Right renal pelvis (tissue), 4 donors: ENCODE measurements around the gene RPL6. TPM values are rescaled to one million over a fixed set of nuclear protein-coding genes. Genes with fewer than 3 reads are reported as not detected.

Source experiments
- DNase-seq, 4 donors: peaks; one replicate each; pipeline ENCODE4 v3.0.0-alpha.2; 2013; ENCODE audit warnings: low read depth in 4 of 4, low spot score in 3 of 4, missing footprints in 1 of 4
- polyA plus RNA-seq, 4 donors: library from polyadenylated mRNA; unstranded; fragments of 120-200 nt; gene quantifications; one replicate each; pipeline ENCODE4 v1.2.1, GENCODE V29; 2013; ENCODE audit not compliant: insufficient read length in 4 of 4

The RPL6 gene
- polyA plus RNA-seq, 4 donors: 2,275 to 2,519 (median 2,468) TPM

DNA sequence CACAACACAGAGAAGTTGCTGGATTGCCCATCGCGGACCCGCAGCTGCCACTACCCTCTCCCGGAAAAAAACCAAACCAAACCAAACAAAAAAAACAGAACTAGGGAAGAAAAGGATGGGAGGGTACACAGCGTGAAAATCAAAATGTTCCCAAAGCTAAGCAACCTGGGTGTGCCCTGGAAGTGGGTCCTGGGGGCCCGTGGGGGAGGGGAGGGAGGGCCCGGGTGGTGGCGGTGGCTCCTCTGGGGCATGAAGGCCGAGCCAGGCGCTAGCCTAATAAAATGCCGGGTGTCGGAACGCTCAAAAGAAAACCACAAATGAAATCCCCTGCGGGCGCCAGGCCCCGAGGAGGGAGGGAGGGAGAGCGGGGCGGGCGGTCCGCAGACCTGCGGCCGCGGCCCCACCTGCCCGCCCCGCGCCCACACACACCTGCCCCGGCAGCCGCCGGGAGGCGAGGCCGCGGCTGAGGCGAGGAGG is 28.0 kb downstream of the RPL6 start:
- peak in 1 of 4 donors; percentile 13 for DNase-seq

- peak in 1 of 4 donors; percentile 8 for DNase-seq
Observed at GRCh38 chr12:112380663-112381405, 28.6 kb downstream of the RPL6 start.

GRCh38 chr12:112375105-112375504 is 34.3 kb downstream of the RPL6 start:
- no peak for DNase-seq

GRCh38 chr12:112374166-112374740 is 35.2 kb downstream of the RPL6 start:
- no peak for DNase-seq

DNA sequence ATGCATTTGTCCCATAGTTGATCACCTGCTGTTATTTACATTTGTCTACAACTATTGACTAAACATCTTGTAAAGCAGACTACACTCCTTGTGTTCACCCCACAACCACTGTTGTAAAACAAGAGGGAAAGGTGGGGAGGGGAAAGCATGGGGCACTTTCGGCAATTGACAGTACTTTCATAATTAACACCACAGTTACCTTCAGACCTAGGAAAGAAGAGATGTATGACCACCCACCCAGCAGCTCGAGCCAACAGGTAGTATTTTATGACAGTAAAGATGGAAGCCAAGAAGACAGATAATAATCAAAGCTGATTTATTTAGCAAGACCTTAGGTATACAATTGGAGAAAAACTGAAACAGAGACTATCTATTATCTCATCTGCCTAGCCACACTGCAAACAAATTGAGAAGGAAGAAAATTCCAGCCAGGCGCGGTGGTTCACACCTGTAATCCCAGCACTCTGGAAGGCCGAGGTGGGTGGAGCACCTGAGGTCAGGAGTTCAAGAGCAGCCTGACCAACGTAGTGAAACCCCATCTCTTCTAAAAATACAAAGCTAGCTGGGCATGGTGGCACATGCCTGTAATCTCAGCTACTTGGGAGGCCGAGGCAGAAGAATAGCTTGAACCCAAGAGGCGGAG is 38.4 kb downstream of the RPL6 start:
- no peak for DNase-seq

DNA sequence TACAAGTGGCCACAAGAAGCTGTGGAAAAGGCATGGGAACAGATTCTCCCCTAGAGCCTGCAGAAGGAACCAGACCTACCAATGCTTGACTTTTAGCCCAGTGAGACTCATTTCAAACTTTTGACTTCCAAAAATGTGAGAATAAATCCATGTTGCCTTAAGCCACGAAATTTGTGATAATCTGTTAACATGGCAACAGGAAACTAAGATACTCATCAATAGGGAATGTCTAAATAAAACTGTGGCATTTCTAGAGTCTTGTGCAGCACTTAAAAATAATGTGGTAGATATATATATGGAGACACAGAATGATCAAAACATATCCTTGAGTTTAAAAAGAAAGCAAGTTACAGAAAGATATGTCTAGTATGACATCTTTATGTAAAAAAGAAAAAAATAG is 39.2 kb downstream of the RPL6 start:
- no peak for DNase-seq

GRCh38 chr12:112368856-112369255 is 40.5 kb downstream of the RPL6 start:
- DNase-seq: no peak

DNA sequence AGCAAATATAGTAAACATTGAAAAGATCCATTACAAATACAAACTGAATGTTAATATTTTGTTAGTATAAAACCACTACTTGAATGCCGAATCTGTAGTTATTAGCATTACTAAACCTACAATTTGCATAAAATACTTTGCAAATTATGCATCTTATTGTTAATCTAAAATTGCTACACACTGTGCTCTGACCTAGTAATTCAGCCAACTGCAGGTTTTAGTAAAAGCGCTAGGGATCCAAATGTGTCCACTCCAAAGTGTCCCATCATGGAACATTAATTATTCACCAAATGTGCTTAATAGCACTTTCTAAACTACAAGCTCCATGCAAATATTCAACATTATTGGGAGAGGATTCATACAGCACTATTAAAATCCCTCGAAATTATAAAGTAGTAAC is 41.4 kb downstream of the RPL6 start:
- DNase-seq: no peak

DNA sequence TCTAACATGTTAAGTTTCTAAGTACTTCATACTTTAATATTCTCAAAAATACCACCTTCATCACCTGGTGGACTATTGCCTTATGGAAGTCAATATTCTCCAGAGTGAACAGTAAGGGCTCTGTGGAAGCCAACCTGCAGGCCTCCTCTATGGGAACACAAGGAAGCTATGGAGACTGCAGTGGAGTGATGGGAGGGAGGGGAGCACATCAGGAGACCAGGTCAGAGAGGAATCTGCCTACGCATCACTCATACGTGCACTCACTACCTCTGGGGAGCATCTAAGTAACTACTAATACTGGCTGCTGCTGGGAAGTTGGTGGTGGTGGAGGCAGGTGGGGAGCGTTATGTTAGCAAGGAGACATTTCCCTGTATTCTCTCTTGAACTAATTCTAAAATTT is 47.1 kb downstream of the RPL6 start:
- DNase-seq: no peak

- no peak for DNase-seq
Observed at GRCh38 chr12:112361271-112361670, 48.1 kb downstream of the RPL6 start.

DNA sequence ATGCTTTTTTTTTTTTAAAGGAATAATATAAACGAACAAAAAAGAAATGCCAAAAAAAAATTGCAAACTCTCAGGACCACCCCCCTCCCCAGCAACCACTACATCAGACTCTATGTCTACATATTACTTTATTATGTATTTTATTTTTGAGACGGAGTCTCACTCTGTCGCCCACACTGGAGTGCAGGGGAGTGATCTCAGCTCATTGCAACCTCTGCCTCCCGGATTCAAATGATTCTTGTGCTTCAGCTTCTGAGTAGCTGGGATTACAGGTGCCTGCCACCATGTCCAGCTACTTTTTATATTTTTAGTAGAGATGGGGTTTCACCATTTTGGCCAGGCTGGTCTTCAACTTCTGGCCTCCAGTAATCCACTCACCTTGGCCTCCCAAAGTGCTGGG is 50.1 kb downstream of the RPL6 start:
- DNase-seq: no peak

GRCh38 chr12:112357214-112357613 is 52.2 kb downstream of the RPL6 start:
- no peak for DNase-seq

Other genes with a start within 250 kb of the RPL6 start
- gene HECTD4, start 27.2 kb downstream of the RPL6 start, polyA plus RNA-seq: 10 to 100 TPM; 44.5 to 58.9 (median 45.9) TPM
- gene PTPN11, start 9.3 kb upstream of the RPL6 start, polyA plus RNA-seq: 10 to 100 TPM; 70.8 to 90.2 (median 88.8) TPM